ENCODE data around the gene ZNF160. TPM values are rescaled to one million over a fixed set of nuclear protein-coding genes. Genes with fewer than 3 reads are reported as not detected.

Gene ZNF160
- total and polyA plus RNA-seq, 8 donors = 7.3 to 96.0 (median 30.9) TPM

GRCh38 chr19:53078668-53079067, 24.6 kb downstream of the ZNF160 start:
- no peaks in the 10 kb centered on the region for H3K4me1 ChIP-seq
- TF ChIP-seq CTCF (IDR thresholded peaks at IDR 0.05) (no peak), POLR2A (IDR thresholded peaks at IDR 0.05) (no peak), POLR2AphosphoS5 (IDR thresholded peaks at IDR 0.05) (no peak), EP300 (IDR thresholded peaks at IDR 0.05) (no peak)
- intact Hi-C loops (cut with DNase I; ENCODE audit: low total_unique reads) = no loop called here
- no peaks in the 10 kb centered on the region for H3K27me3 ChIP-seq
- H3K36me3 ChIP-seq = peaks cover 17 to 93% (median 75%) of the 10 kb centered on the region in 4 donors
- 77 to 91% (median 89%) methylated on average over 1 of the region's 1 CpG for WGBS, 5 donors
- no peak overlapping the region for H3K27ac ChIP-seq
- H3K4me3 ChIP-seq = no peak overlapping the region
- peaks cover 4 to 78% (median 38%) of the 10 kb centered on the region in 4 donors for H3K9me3 ChIP-seq
- no peak for DNase-seq

GRCh38 chr19:53076984-53077383, 26.2 kb downstream of the ZNF160 start:
- intact Hi-C loops (cut with DNase I; ENCODE audit: low total_unique reads) = no loop called here
- Histone ChIP-seq H3K4me1 (no peaks in the 10 kb centered on the region), H3K36me3 (peaks cover 34 to 93% (median 76%) of the 10 kb centered on the region in 4 donors), H3K27ac (no peak overlapping the region), H3K27me3 (no peaks in the 10 kb centered on the region), H3K4me3 (no peak overlapping the region), H3K9me3 (peaks cover 4 to 88% (median 47%) of the 10 kb centered on the region in 4 donors)
- DNase-seq = peak in 1 of 2 donors; percentile 85
- WGBS, 5 donors = 53 to 64% (median 60%) methylated on average over 10 of the region's 10 CpGs
- peak in 2 of 7 experiments; percentile 25 to 41 for TF ChIP-seq CTCF (IDR thresholded peaks at IDR 0.05)
- TF ChIP-seq POLR2A (IDR thresholded peaks at IDR 0.05) = no peak

GRCh38 chr19:53068834-53069233, 34.4 kb downstream of the ZNF160 start:
- Histone ChIP-seq H3K9me3 (peaks cover 54 to 100% (median 93%) of the 10 kb centered on the region in 4 donors), H3K27ac (no peak overlapping the region), H3K4me1 (no peaks in the 10 kb centered on the region), H3K36me3 (peaks cover 68 to 96% (median 77%) of the 10 kb centered on the region in 4 donors), H3K4me3 (no peak overlapping the region), H3K27me3 (no peaks in the 10 kb centered on the region)
- 93 to 100% (median 98%) methylated on average over 5 of the region's 5 CpGs for WGBS, 5 donors
- intact Hi-C loops (cut with DNase I; ENCODE audit: low total_unique reads) = no loop called here
- TF ChIP-seq EP300 (IDR thresholded peaks at IDR 0.05) (no peak), CTCF (IDR thresholded peaks at IDR 0.05) (no peak), POLR2AphosphoS5 (IDR thresholded peaks at IDR 0.05) (no peak)
- DNase-seq = no peak

GRCh38 chr19:53068199-53068598, 35.0 kb downstream of the ZNF160 start:
- DNase-seq = no peak
- H3K27me3 ChIP-seq = no peaks in the 10 kb centered on the region
- TF ChIP-seq POLR2A (IDR thresholded peaks at IDR 0.05) (no peak), EP300 (IDR thresholded peaks at IDR 0.05) (no peak), POLR2AphosphoS5 (IDR thresholded peaks at IDR 0.05) (no peak), CTCF (IDR thresholded peaks at IDR 0.05) (no peak)
- intact Hi-C loops (cut with DNase I; ENCODE audit: low total_unique reads) = no loop called here
- no peaks in the 10 kb centered on the region for H3K4me1 ChIP-seq
- peaks cover 60 to 100% (median 93%) of the 10 kb centered on the region in 4 donors for H3K9me3 ChIP-seq
- no peak overlapping the region for H3K4me3 ChIP-seq
- H3K36me3 ChIP-seq = peaks cover 61 to 90% (median 70%) of the 10 kb centered on the region in 4 donors
- H3K27ac ChIP-seq = no peak overlapping the region
- 91 to 100% (median 98%) methylated on average over 4 of the region's 4 CpGs for WGBS, 5 donors
